OCI-LY1 (cell line): ENCODE data around the gene KITLG.

ENCODE experiments used
- CTCF ChIP-seq: fragments of 200-600 bp; sonication (generic), shearing (Covaris generic); IDR thresholded peaks from 2 replicates; pipeline ENCODE4 v1.5.1; 2017; ENCODE audit warnings: mild to moderate bottlenecking, antibody characterized with exemption, low read length, moderate library complexity, mixed read lengths
- EZH2 ChIP-seq: fragments of 200-600 bp; sonication (generic), shearing (Covaris generic); IDR thresholded peaks from 2 replicates; pipeline ENCODE4 v1.8.0; 2017; ENCODE audit warnings: borderline replicate concordance, mixed run types, mild to moderate bottlenecking, antibody characterized with exemption, low read length, moderate library complexity, mixed read lengths

GRCh38 chr12:88628856-88629509 is 48.7 kb upstream of the KITLG start:
- TF ChIP-seq EZH2 (no peak), CTCF (no peak)
